Stimulated activated naive B cell treated with anti-CD40 and anti-IgM and Interleukin-4, amounts not matched to agents 10 μg/mL and 1 μg/mL and 100 μg/mL, for 72 hours (primary cell): ENCODE measurements around the gene KRTAP20-1.
A peak's percentile ranks its signal among the peaks of the same experiment; 100 is the strongest.

Experiments
- ATAC-seq, 2 donors: fragments of 150-1000 bp; cut with Tn5 transposase; replicated peaks; 2 replicates each; pipeline ENCODE4 v1.10.0; 2021; ENCODE audit warnings: moderate library complexity in 1 of 2
- DNase-seq: peaks from one replicate; pipeline ENCODE4 v3.0.0; 2021
- H3K27ac Mint-ChIP-seq: one replicate; pipeline ENCODE4 v1.8.0; 2022; ENCODE audit warnings: mild to moderate bottlenecking, mixed read lengths
- H3K27me3 Mint-ChIP-seq, 2 donors: one replicate each; pipeline ENCODE4 v1.8.0; 2022; ENCODE audit warnings: mixed read lengths in 2 of 2
- H3K36me3 Mint-ChIP-seq, 2 donors: one replicate each; pipeline ENCODE4 v1.8.0; 2022; ENCODE audit warnings: mixed read lengths in 2 of 2, mild to moderate bottlenecking in 1 of 2
- H3K4me1 Mint-ChIP-seq, 2 donors: one replicate each; pipeline ENCODE4 v1.8.0; 2022; ENCODE audit warnings: mixed read lengths in 2 of 2, mild to moderate bottlenecking in 1 of 2
- H3K4me3 Mint-ChIP-seq, 2 donors: one replicate each; pipeline ENCODE4 v1.8.0; 2022; ENCODE audit warnings: mild to moderate bottlenecking in 2 of 2, mixed read lengths in 2 of 2, moderate library complexity in 1 of 2
- H3K9me3 Mint-ChIP-seq, 2 donors: one replicate each; pipeline ENCODE4 v1.8.0; 2022; ENCODE audit warnings: mixed read lengths in 2 of 2, mild to moderate bottlenecking in 1 of 2

The KRTAP20-1 gene

GRCh38 chr21:30616125-30616524 is at the start of gene KRTAP20-1:
Gene KRTAP20-1, plus strand, starts transcription at chr21:30616425. Its CDS starts 30 bp downstream, at chr21:30616455.
- Mint-ChIP-seq H3K4me1 (no peaks in the 10 kb centered on the region), H3K4me3 (no peak within 1 kb of the TSS), H3K27ac (no peak within 1 kb of the TSS), H3K36me3 (no peaks in the 10 kb centered on the region), H3K27me3 (no peaks in the 10 kb centered on the region), H3K9me3 (no peaks in the 10 kb centered on the region)
- ATAC-seq (no peak), DNase-seq (no peak)

- peaks cover 3 to 11% of the 10 kb centered on the region in 2 donors for H3K9me3 Mint-ChIP-seq
- DNase-seq, result no peak
- H3K4me1 Mint-ChIP-seq, result no peaks in the 10 kb centered on the region
- no peak overlapping the region for H3K27ac Mint-ChIP-seq
- no peak overlapping the region for H3K4me3 Mint-ChIP-seq
- no peaks in the 10 kb centered on the region for H3K27me3 Mint-ChIP-seq
- H3K36me3 Mint-ChIP-seq, result no peaks in the 10 kb centered on the region
- ATAC-seq, result no peak
Observed at GRCh38 chr21:30567617-30568016, 48.6 kb upstream of the KRTAP20-1 start.

GRCh38 chr21:30577766-30578165 is 38.5 kb upstream of the KRTAP20-1 start:
- Mint-ChIP-seq H3K27me3 (no peaks in the 10 kb centered on the region), H3K27ac (no peak overlapping the region)
- no peak for ATAC-seq

GRCh38 chr21:30579346-30579745 is 36.9 kb upstream of the KRTAP20-1 start:
- Mint-ChIP-seq H3K27me3 (no peaks in the 10 kb centered on the region), H3K4me1 (no peaks in the 10 kb centered on the region), H3K27ac (no peak overlapping the region), H3K4me3 (no peak overlapping the region), H3K9me3 (no peaks in the 10 kb centered on the region), H3K36me3 (no peaks in the 10 kb centered on the region)
- ATAC-seq (no peak), DNase-seq (no peak)

More at GRCh38 chr21:30577766-30578165, 38.5 kb upstream of the KRTAP20-1 start:
- no peak for DNase-seq
- Mint-ChIP-seq H3K9me3 (no peaks in the 10 kb centered on the region), H3K4me1 (no peaks in the 10 kb centered on the region), H3K36me3 (no peaks in the 10 kb centered on the region), H3K4me3 (no peak overlapping the region)

GRCh38 chr21:30580132-30580531 is 36.1 kb upstream of the KRTAP20-1 start:
- Mint-ChIP-seq H3K36me3 (no peaks in the 10 kb centered on the region), H3K4me1 (no peaks in the 10 kb centered on the region), H3K4me3 (no peak overlapping the region), H3K9me3 (no peaks in the 10 kb centered on the region), H3K27ac (no peak overlapping the region), H3K27me3 (no peaks in the 10 kb centered on the region)
- DNase-seq, result no peak
- no peak for ATAC-seq

- ATAC-seq (no peak), DNase-seq (no peak)
- H3K27me3 Mint-ChIP-seq, result no peaks in the 10 kb centered on the region
- H3K36me3 Mint-ChIP-seq, result no peaks in the 10 kb centered on the region
- H3K9me3 Mint-ChIP-seq, result no peaks in the 10 kb centered on the region
- no peak overlapping the region for H3K4me3 Mint-ChIP-seq
- no peaks in the 10 kb centered on the region for H3K4me1 Mint-ChIP-seq
- no peak overlapping the region for H3K27ac Mint-ChIP-seq
Observed at GRCh38 chr21:30582870-30583269, 33.4 kb upstream of the KRTAP20-1 start.

- no peak within 1 kb of the TSS for H3K4me3 Mint-ChIP-seq
- ATAC-seq (no peak), DNase-seq (no peak)
- no peak within 1 kb of the TSS for H3K27ac Mint-ChIP-seq
- H3K9me3 Mint-ChIP-seq, result no peaks in the 10 kb centered on the region
- no peaks in the 10 kb centered on the region for H3K27me3 Mint-ChIP-seq
- no peaks in the 10 kb centered on the region for H3K36me3 Mint-ChIP-seq
- H3K4me1 Mint-ChIP-seq, result no peaks in the 10 kb centered on the region
Observed at GRCh38 chr21:30590297-30590696, 25.9 kb upstream of the KRTAP20-1 start, which contains the start of gene KRTAP22-2. Gene KRTAP22-2, minus strand, starts transcription at chr21:30590397.

GRCh38 chr21:30592140-30592539 is 24.1 kb upstream of the KRTAP20-1 start, which contains the start of gene KRTAP6-3:
Gene KRTAP6-3, plus strand, starts transcription at chr21:30592440. Its CDS starts 6 bp downstream, at chr21:30592446.
- H3K27me3 Mint-ChIP-seq, result no peaks in the 10 kb centered on the region
- H3K9me3 Mint-ChIP-seq, result no peaks in the 10 kb centered on the region
- DNase-seq (no peak), ATAC-seq (no peak)
- no peak within 1 kb of the TSS for H3K4me3 Mint-ChIP-seq
- H3K27ac Mint-ChIP-seq, result no peak within 1 kb of the TSS
- no peaks in the 10 kb centered on the region for H3K36me3 Mint-ChIP-seq
- no peaks in the 10 kb centered on the region for H3K4me1 Mint-ChIP-seq

GRCh38 chr21:30598802-30599201 is 17.4 kb upstream of the KRTAP20-1 start, which contains the start of gene KRTAP6-2:
Gene KRTAP6-2, minus strand, starts transcription at chr21:30598902. Its CDS starts 28 bp downstream, at chr21:30598874.
- Mint-ChIP-seq H3K36me3 (no peaks in the 10 kb centered on the region), H3K27me3 (no peaks in the 10 kb centered on the region), H3K27ac (no peak within 1 kb of the TSS), H3K9me3 (peaks cover 4 to 7% of the 10 kb centered on the region in 2 donors), H3K4me1 (no peaks in the 10 kb centered on the region), H3K4me3 (no peak within 1 kb of the TSS)
- DNase-seq (no peak), ATAC-seq (no peak)

GRCh38 chr21:30600787-30601186 is 15.4 kb upstream of the KRTAP20-1 start, which contains the start of gene KRTAP22-1:
Gene KRTAP22-1, plus strand, starts transcription at chr21:30601087.
- Mint-ChIP-seq H3K27me3 (no peaks in the 10 kb centered on the region), H3K4me1 (no peaks in the 10 kb centered on the region), H3K27ac (no peak within 1 kb of the TSS), H3K36me3 (no peaks in the 10 kb centered on the region), H3K9me3 (peaks cover 4 to 7% of the 10 kb centered on the region in 2 donors), H3K4me3 (no peak within 1 kb of the TSS)
- no peak for DNase-seq
- ATAC-seq, result no peak

- Mint-ChIP-seq H3K36me3 (no peaks in the 10 kb centered on the region), H3K27me3 (no peaks in the 10 kb centered on the region), H3K27ac (no peak overlapping the region), H3K9me3 (peaks cover 7 to 10% of the 10 kb centered on the region in 2 donors), H3K4me3 (no peak overlapping the region), H3K4me1 (no peaks in the 10 kb centered on the region)
- peak in 1 of 2 donors; percentile 16 for ATAC-seq
- no peak for DNase-seq
Observed at GRCh38 chr21:30605968-30606367, 10.3 kb upstream of the KRTAP20-1 start.

- Mint-ChIP-seq H3K27me3 (no peaks in the 10 kb centered on the region), H3K4me1 (no peaks in the 10 kb centered on the region), H3K27ac (no peak overlapping the region), H3K36me3 (no peaks in the 10 kb centered on the region), H3K4me3 (no peak overlapping the region), H3K9me3 (peaks cover 0 to 8% of the 10 kb centered on the region in 2 donors)
- DNase-seq, result no peak
- ATAC-seq, result no peak
Observed at GRCh38 chr21:30612132-30612531, 4.1 kb upstream of the KRTAP20-1 start.

- Mint-ChIP-seq H3K4me1 (no peaks in the 10 kb centered on the region), H3K4me3 (no peak within 1 kb of the TSS), H3K36me3 (no peaks in the 10 kb centered on the region), H3K27me3 (no peaks in the 10 kb centered on the region), H3K27ac (no peak within 1 kb of the TSS), H3K9me3 (peaks cover 0 to 5% of the 10 kb centered on the region in 2 donors)
- no peak for ATAC-seq
- DNase-seq, result no peak
Observed at GRCh38 chr21:30613836-30614235, 2.4 kb upstream of the KRTAP20-1 start, which contains the start of gene KRTAP6-1. Gene KRTAP6-1, minus strand, starts transcription at chr21:30613930. Its CDS starts 26 bp downstream, at chr21:30613904.

- no peak for DNase-seq
- ATAC-seq, result peak; percentile 69 to 71
- no peak overlapping the region for H3K4me3 Mint-ChIP-seq
- H3K36me3 Mint-ChIP-seq, result no peaks in the 10 kb centered on the region
- H3K9me3 Mint-ChIP-seq, result peaks cover 0 to 4% of the 10 kb centered on the region in 2 donors
- no peaks in the 10 kb centered on the region for H3K27me3 Mint-ChIP-seq
- no peak overlapping the region for H3K27ac Mint-ChIP-seq
- H3K4me1 Mint-ChIP-seq, result no peaks in the 10 kb centered on the region
Observed at GRCh38 chr21:30615199-30615598, 1.0 kb upstream of the KRTAP20-1 start.

GRCh38 chr21:30620080-30620479 is 3.9 kb downstream of the KRTAP20-1 start:
- Mint-ChIP-seq H3K4me3 (no peak overlapping the region), H3K27me3 (no peaks in the 10 kb centered on the region), H3K27ac (no peak overlapping the region), H3K9me3 (peaks cover 0 to 2% of the 10 kb centered on the region in 2 donors), H3K4me1 (no peaks in the 10 kb centered on the region), H3K36me3 (no peaks in the 10 kb centered on the region)
- DNase-seq (no peak), ATAC-seq (no peak)
